ENCODE results near the gene POLR2L.
A peak's percentile ranks its signal among the peaks of the same experiment; 100 is the strongest.

The POLR2L gene

DNA sequence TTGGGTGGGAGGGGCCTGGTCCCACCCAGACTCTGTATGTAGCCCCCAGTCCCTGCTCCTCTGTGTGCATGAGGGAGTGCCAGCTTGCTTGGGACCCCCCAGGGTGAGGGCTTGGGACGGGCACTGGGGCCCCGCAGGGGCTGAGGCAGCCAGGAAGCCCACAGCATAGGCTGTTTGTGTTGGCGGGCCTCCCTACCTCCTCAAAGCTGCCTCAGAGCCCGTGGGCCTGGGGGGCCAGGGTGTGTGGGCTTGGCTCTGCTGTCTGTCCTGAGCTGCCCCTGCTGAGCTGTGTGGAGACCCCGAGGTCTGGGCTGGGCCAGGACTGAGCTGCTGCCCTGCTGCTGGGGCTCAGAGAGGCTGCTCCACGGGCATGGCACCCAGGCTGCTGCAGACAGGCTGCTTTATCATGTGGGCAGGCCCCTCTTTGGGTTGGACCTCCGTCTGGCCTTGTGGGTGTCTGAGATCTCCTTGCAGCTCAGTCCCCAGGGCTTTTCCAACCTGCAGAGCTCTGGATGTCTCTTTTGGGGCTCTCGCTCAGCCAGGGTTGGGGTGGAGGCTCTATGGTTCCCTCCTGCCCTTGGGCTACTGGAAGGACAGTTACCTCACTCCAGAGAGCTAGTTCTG lies 3.7 kb upstream of the POLR2L start:
- H3K79me2 ChIP-seq (ENCODE audit: insufficient read depth, low read length): peaks cover 12% of the 10 kb centered on the region
- no peak overlapping the region for H3K4me2 ChIP-seq (ENCODE audit: low read depth, low read length, poor library complexity, severe bottlenecking)
- H3K9me2 ChIP-seq (replicated peaks; ENCODE audit: insufficient read depth, low read length): no peaks in the 10 kb centered on the region
- no peak overlapping the region for H3K4me3 ChIP-seq (ENCODE audit: insufficient read depth, low read length, poor library complexity, severe bottlenecking)
- H3K36me3 ChIP-seq (ENCODE audit: low read length): no peaks in the 10 kb centered on the region
- no peak overlapping the region for H3K27ac ChIP-seq (ENCODE audit: low read depth, low read length)
- H3K27me3 ChIP-seq (ENCODE audit: low read length): no peaks in the 10 kb centered on the region
- H3K9me3 ChIP-seq (ENCODE audit: insufficient read depth, low read length): no peaks in the 10 kb centered on the region
- no peak for TF ChIP-seq EZH2phosphoT487 (conservative IDR thresholded peaks at IDR 0.05; ENCODE audit: low read length)
- TF ChIP-seq, protein P1, sequence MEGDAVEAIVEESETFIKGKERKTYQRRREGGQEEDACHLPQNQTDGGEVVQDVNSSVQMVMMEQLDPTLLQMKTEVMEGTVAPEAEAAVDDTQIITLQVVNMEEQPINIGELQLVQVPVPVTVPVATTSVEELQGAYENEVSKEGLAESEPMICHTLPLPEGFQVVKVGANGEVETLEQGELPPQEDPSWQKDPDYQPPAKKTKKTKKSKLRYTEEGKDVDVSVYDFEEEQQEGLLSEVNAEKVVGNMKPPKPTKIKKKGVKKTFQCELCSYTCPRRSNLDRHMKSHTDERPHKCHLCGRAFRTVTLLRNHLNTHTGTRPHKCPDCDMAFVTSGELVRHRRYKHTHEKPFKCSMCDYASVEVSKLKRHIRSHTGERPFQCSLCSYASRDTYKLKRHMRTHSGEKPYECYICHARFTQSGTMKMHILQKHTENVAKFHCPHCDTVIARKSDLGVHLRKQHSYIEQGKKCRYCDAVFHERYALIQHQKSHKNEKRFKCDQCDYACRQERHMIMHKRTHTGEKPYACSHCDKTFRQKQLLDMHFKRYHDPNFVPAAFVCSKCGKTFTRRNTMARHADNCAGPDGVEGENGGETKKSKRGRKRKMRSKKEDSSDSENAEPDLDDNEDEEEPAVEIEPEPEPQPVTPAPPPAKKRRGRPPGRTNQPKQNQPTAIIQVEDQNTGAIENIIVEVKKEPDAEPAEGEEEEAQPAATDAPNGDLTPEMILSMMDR (IDR thresholded peaks at IDR 0.05; ENCODE audit: insufficient read depth, low read length, poor library complexity, severe bottlenecking): no peak
- H3K9ac ChIP-seq (ENCODE audit: low read length): no peak overlapping the region
- no peak overlapping the region for H2AFZ ChIP-seq (ENCODE audit: low read depth, low read length, severe bottlenecking)
- H3F3A ChIP-seq (ENCODE audit: insufficient read depth): no peaks in the 10 kb centered on the region
- peaks cover 4% of the 10 kb centered on the region; the same call in 1 of the 2 replicates for H4K20me1 ChIP-seq (ENCODE audit: low read depth, low read length)

DNA sequence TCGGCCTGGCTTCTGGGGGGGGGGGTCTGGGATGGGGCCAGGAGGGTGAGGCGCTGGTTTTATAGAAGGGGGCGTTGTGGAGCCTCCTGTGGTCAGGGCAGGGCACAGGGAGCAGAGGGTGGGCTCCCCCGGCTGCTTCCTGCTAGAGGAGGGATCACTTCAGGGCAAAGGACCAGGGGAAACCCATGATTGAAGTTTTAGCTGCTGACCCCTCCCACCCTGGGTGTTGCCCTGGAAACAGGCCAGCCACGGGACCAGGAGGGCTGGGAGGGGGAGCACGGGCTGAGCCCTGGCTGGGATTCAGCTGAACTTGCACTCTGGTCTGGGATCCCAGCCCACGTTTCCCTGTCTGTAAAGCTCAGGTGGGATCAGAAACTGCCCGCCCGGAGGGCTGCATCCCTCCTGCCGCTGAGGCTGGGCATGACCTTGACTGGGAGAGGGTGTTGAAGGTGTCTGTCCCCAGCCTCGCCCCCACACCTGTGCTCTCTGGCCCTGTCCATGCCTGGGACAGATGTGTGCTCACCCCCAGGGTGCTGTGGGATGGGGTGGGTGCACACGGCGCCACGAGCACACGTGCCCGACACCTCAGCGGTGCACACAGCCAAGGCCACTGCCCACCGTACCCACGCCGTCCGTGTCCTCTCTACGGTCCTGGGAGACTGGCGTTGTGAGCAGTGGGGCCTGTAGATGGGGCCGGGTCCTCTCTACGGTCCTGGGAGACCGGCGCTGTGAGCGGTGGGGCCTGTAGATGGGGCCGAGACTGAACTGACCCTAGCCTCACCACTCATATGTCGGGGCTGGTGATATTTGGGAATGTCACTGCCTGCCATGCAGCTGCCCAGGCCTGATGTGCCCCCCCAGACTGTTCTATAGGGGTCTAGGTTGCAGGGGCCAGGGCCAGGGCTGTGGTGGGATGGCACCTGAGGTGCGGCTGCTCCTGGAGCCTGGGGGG lies 2.6 kb upstream of the POLR2L start:
- H3K4me3 ChIP-seq (ENCODE audit: insufficient read depth, low read length, poor library complexity, severe bottlenecking): no peak overlapping the region

DNA sequence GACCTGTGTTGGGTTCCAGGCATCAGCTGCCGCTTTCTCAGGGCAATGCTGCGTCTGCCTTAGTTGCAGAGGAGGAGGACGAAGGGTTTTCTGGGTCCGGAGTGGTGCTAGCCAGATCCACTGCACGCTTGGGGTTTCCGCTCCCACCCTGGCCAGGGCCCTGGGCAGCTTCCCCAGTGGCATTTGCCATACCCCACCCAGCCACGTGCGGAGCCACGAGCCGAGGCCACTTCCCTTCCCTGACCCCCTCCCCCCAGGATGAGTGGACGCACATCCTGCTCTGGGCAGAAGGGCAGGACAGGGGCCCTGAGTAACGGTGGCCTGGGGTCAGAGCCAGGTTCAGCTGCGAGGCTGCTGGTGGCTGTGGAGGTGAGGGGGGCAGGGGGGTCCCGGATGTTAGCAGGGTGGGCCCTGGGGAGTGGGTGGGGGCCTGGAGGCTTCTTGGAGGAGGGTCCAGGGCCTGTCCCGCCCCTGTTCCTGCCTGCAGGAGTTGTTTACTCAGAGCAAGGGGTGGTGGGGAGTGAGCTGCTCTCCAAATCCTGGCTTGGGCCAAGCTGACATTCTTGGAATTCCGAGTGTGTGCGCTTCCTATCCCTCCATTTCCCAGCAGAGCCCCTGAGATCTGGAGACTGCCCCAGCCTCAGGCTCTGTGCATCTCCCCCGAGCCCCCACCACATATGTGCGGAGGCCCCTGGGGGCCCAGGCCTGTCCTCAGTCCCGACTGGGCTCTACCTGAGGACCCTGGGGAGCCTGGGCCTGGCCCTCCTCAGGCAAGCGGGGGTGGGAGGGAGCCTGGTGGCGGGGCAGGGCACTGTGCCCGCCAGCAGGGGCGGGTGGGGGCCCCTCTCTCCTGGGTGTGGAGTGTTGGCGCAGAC lies 1.7 kb upstream of the POLR2L start:
- no peak overlapping the region for H2AFZ ChIP-seq (ENCODE audit: low read depth, low read length, severe bottlenecking)
- no peaks in the 10 kb centered on the region for H3F3A ChIP-seq (ENCODE audit: insufficient read depth)
- peak overlapping the region; percentile 79; the same call in 1 of the 2 replicates for H3K9ac ChIP-seq (ENCODE audit: low read length)
- H3K27ac ChIP-seq (ENCODE audit: low read depth, low read length): no peak overlapping the region
- no peak for TF ChIP-seq EZH2phosphoT487 (conservative IDR thresholded peaks at IDR 0.05; ENCODE audit: low read length)
- TF ChIP-seq, protein P1 (IDR thresholded peaks at IDR 0.05; ENCODE audit: insufficient read depth, low read length, poor library complexity, severe bottlenecking): no peak
- peak overlapping the region; percentile 70 for H3K4me2 ChIP-seq (ENCODE audit: low read depth, low read length, poor library complexity, severe bottlenecking)
- no peak overlapping the region for H3K4me3 ChIP-seq (ENCODE audit: insufficient read depth, low read length, poor library complexity, severe bottlenecking)
- H3K9me2 ChIP-seq (replicated peaks; ENCODE audit: insufficient read depth, low read length): no peaks in the 10 kb centered on the region
- H4K20me1 ChIP-seq (ENCODE audit: low read depth, low read length): peaks cover 6% of the 10 kb centered on the region; the same call in 1 of the 2 replicates
- no peaks in the 10 kb centered on the region for H3K36me3 ChIP-seq (ENCODE audit: low read length)
- no peaks in the 10 kb centered on the region for H3K27me3 ChIP-seq (ENCODE audit: low read length)
- no peaks in the 10 kb centered on the region for H3K9me3 ChIP-seq (ENCODE audit: insufficient read depth, low read length)
- peaks cover 19% of the 10 kb centered on the region for H3K79me2 ChIP-seq (ENCODE audit: insufficient read depth, low read length)

More for the DNA sequence above, 2.6 kb upstream of the POLR2L start:
- Histone ChIP-seq H4K20me1 (ENCODE audit: low read depth, low read length) (peaks cover 6% of the 10 kb centered on the region; the same call in 1 of the 2 replicates), H3F3A (ENCODE audit: insufficient read depth) (no peaks in the 10 kb centered on the region), H3K79me2 (ENCODE audit: insufficient read depth, low read length) (peaks cover 19% of the 10 kb centered on the region), H3K9ac (ENCODE audit: low read length) (no peak overlapping the region), H3K36me3 (ENCODE audit: low read length) (no peaks in the 10 kb centered on the region), H2AFZ (ENCODE audit: low read depth, low read length, severe bottlenecking) (no peak overlapping the region), H3K4me2 (ENCODE audit: low read depth, low read length, poor library complexity, severe bottlenecking) (no peak overlapping the region), H3K9me2 (replicated peaks; ENCODE audit: insufficient read depth, low read length) (no peaks in the 10 kb centered on the region), H3K27ac (ENCODE audit: low read depth, low read length) (no peak overlapping the region), H3K27me3 (ENCODE audit: low read length) (no peaks in the 10 kb centered on the region), H3K9me3 (ENCODE audit: insufficient read depth, low read length) (no peaks in the 10 kb centered on the region)
- TF ChIP-seq, protein P1 (IDR thresholded peaks at IDR 0.05; ENCODE audit: insufficient read depth, low read length, poor library complexity, severe bottlenecking): no peak
- no peak for TF ChIP-seq EZH2phosphoT487 (conservative IDR thresholded peaks at IDR 0.05; ENCODE audit: low read length)
